ENCODE data around the gene RASGRP4.

Gene RASGRP4

GRCh38 chr19:38417544-38418506 lies 8.2 kb downstream of the RASGRP4 start:
- in situ Hi-C loops (cut with MboI; ENCODE audit: low sequenced_read_pairs): loop anchor here (25.0 kb wide), 1 partner anchor 494 kb away; the partner anchor contains the start of gene CCER2

GRCh38 chr19:38417146-38417543 lies 8.9 kb downstream of the RASGRP4 start:
- in situ Hi-C loops (cut with MboI; ENCODE audit: low sequenced_read_pairs): loop anchor here (25.0 kb wide), 1 partner anchor 495 kb away; the partner anchor contains the start of gene CCER2

GRCh38 chr19:38413416-38413815 lies 12.6 kb downstream of the RASGRP4 start:
- in situ Hi-C loops (cut with MboI; ENCODE audit: low sequenced_read_pairs): loop anchor here (25.0 kb wide), 1 partner anchor 499 kb away; the partner anchor contains the start of gene CCER2

- in situ Hi-C loops (cut with MboI; ENCODE audit: low sequenced_read_pairs): loop anchor here (25.0 kb wide), 1 partner anchor 499 kb away; the partner anchor contains the start of gene CCER2
Measured at GRCh38 chr19:38412961-38413360, 13.1 kb downstream of the RASGRP4 start.

GRCh38 chr19:38412491-38412890 lies 13.5 kb downstream of the RASGRP4 start:
- in situ Hi-C loops (cut with MboI; ENCODE audit: low sequenced_read_pairs): loop anchor here (25.0 kb wide), 1 partner anchor 500 kb away; the partner anchor contains the start of gene CCER2

- in situ Hi-C loops (cut with MboI; ENCODE audit: low sequenced_read_pairs): loop anchor here (25.0 kb wide), 1 partner anchor 500 kb away; the partner anchor contains the start of gene CCER2
Measured at GRCh38 chr19:38411898-38412297, 14.1 kb downstream of the RASGRP4 start.

GRCh38 chr19:38411041-38411712 lies 14.8 kb downstream of the RASGRP4 start:
- in situ Hi-C loops (cut with MboI; ENCODE audit: low sequenced_read_pairs): loop anchor here (25.0 kb wide), 1 partner anchor 501 kb away; the partner anchor contains the start of gene CCER2

- in situ Hi-C loops (cut with MboI; ENCODE audit: low sequenced_read_pairs): loop anchor here (25.0 kb wide), 1 partner anchor 502 kb away; the partner anchor contains the start of gene CCER2
Measured at GRCh38 chr19:38410407-38410806, 15.6 kb downstream of the RASGRP4 start.

- in situ Hi-C loops (cut with MboI; ENCODE audit: low sequenced_read_pairs): loop anchor here (25.0 kb wide), 1 partner anchor 503 kb away; the partner anchor contains the start of gene CCER2
Measured at GRCh38 chr19:38409631-38410133, 16.3 kb downstream of the RASGRP4 start.

GRCh38 chr19:38405276-38405675 lies 20.7 kb downstream of the RASGRP4 start:
- in situ Hi-C loops (cut with MboI; ENCODE audit: low sequenced_read_pairs): loop anchor here (25.0 kb wide), 1 partner anchor 507 kb away; the partner anchor contains the start of gene CCER2

- in situ Hi-C loops (cut with MboI; ENCODE audit: low sequenced_read_pairs): loop anchor here (25.0 kb wide), 1 partner anchor 507 kb away; the partner anchor contains the start of gene CCER2
Measured at GRCh38 chr19:38404858-38405257, 21.2 kb downstream of the RASGRP4 start.

GRCh38 chr19:38402967-38403674 lies 22.9 kb downstream of the RASGRP4 start, which contains the start of gene FAM98C:
FAM98C (plus strand) TSS chr19:38403093; CDS start chr19:38403154, 61 bp downstream.
- in situ Hi-C loops (cut with MboI; ENCODE audit: low sequenced_read_pairs): loop anchor here (25.0 kb wide), 1 partner anchor 509 kb away; the partner anchor contains the start of gene CCER2

GRCh38 chr19:38402623-38402966 lies 23.4 kb downstream of the RASGRP4 start:
- in situ Hi-C loops (cut with MboI; ENCODE audit: low sequenced_read_pairs): loop anchor here (25.0 kb wide), 1 partner anchor 510 kb away; the partner anchor contains the start of gene CCER2

GRCh38 chr19:38401148-38401547 lies 24.9 kb downstream of the RASGRP4 start:
- in situ Hi-C loops (cut with MboI; ENCODE audit: low sequenced_read_pairs): loop anchor here (25.0 kb wide), 1 partner anchor 511 kb away; the partner anchor contains the start of gene CCER2

- in situ Hi-C loops (cut with MboI; ENCODE audit: low sequenced_read_pairs): loop anchor here (25.0 kb wide), 1 partner anchor 512 kb away; the partner anchor contains the start of gene CCER2
Measured at GRCh38 chr19:38400361-38400760, 25.7 kb downstream of the RASGRP4 start.

GRCh38 chr19:38399537-38399936 lies 26.5 kb downstream of the RASGRP4 start:
- in situ Hi-C loops (cut with MboI; ENCODE audit: low sequenced_read_pairs): loop anchor here (10.0 kb wide), 1 partner anchor 225 kb away; no protein-coding TSS in a partner anchor

GRCh38 chr19:38399081-38399480 lies 26.9 kb downstream of the RASGRP4 start:
- in situ Hi-C loops (cut with MboI; ENCODE audit: low sequenced_read_pairs): loop anchor here (10.0 kb wide), 1 partner anchor 226 kb away; no protein-coding TSS in a partner anchor

GRCh38 chr19:38395381-38396114 lies 30.5 kb downstream of the RASGRP4 start:
- in situ Hi-C loops (cut with MboI; ENCODE audit: low sequenced_read_pairs): loop anchor here (10.0 kb wide), 1 partner anchor 229 kb away; no protein-coding TSS in a partner anchor

- in situ Hi-C loops (cut with MboI; ENCODE audit: low sequenced_read_pairs): loop anchor here (10.0 kb wide), 1 partner anchor 230 kb away; no protein-coding TSS in a partner anchor
Measured at GRCh38 chr19:38394488-38394887, 31.5 kb downstream of the RASGRP4 start.
